Effector CD4-positive, alpha-beta T cell (primary cell): ENCODE measurements around the gene TMEM35A. TPM values are rescaled to one million over a fixed set of nuclear protein-coding genes. Genes with fewer than 3 reads are reported as not detected.
"Not testable (repeated sequence)": the region's sequence is repeated elsewhere in the genome, so short reads cannot be mapped to it uniquely, and the experiment has no call there.

Source experiments
- DNase-seq: peaks from one replicate; pipeline ENCODE4 v3.0.0-alpha.2; 2020
- total RNA-seq: gene quantifications from one replicate; lab custom pipeline; 2026; lab: John Stamatoyannopoulos, UW

TMEM35A gene, protein sequence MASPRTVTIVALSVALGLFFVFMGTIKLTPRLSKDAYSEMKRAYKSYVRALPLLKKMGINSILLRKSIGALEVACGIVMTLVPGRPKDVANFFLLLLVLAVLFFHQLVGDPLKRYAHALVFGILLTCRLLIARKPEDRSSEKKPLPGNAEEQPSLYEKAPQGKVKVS
- total RNA-seq = not detected

DNA sequence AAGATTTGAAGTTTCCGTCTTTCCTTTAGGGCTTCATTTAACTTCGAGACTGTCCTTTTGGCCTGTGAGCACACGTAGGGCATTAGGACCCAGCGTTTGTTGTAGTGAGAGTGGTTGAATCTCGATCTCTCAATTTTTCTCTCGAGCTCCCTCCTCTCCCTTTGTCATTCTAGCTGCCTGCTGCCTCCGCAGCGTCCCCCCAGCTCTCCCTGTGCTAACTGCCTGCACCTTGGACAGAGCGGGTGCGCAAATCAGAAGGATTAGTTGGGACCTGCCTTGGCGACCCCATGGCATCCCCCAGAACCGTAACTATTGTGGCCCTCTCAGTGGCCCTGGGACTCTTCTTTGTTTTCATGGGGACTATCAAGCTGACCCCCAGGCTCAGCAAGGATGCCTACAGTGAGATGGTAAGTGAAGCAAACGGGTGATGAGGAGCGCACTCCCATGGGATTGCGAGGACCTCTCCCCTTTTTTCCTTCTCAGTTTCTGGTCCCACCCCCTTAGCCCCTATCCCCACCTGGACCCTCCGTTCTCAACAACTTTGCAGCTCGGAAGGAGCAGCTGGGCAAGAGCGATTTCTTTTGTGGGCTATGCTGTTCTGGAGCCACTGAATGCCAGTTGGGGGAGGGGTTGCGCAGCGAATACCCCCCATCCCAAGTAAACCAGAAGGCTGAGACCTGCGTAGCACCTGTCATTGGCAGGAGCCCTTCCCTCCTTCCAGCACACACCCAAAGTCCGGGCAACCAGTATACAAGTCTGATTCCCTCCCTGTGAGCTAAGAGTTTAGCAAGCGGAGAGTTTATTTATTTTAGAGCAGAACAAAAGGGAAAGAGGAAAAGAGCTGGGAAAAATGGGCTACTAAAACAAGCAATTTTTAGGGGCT, at the start of gene TMEM35A:
TSS of gene TMEM35A (plus strand) at position 164 of the 883 bp plus-strand sequence. CDS start at position 288, 124 bp downstream.
- DNase-seq = no peak

DNA sequence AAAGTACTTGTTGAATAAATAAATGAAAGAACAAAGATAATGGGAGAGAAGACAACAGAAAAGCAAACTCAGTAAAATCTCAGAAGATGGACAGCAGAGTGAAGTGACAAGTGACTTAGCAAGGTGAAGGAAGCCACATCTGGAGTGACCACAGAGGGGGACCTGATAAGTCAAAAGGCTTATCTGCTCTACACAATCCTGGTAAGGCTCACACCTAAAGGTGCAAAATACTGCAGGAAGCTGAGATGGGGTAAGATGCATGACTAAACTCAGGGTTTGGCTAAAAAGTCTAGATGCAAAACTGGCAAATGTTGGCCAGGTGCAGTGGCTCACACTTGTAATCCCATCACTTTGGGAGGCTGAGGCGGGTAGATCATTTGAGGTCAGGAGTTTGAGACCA, 49.0 kb upstream of the TMEM35A start:
- no peak for DNase-seq

DNA sequence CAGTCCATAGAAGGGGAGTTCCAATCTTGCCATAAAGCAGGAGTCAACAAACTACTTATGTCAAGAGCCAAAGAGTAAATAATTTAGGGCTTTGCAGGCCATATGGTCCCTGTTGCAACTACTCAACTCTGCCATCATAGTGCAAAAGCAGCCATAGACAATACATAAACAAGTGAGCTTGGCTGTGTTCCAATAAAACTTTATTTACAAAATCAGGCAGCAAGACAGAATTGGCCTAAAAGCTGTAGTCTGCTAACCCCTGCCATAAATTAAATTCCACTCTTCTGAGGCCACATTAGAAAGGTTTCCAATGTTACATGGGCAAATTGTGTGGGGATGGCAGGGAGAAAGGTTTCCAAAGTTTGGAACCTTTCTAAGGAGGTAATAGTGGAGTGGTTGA, 41.4 kb upstream of the TMEM35A start:
- DNase-seq = no peak

DNA sequence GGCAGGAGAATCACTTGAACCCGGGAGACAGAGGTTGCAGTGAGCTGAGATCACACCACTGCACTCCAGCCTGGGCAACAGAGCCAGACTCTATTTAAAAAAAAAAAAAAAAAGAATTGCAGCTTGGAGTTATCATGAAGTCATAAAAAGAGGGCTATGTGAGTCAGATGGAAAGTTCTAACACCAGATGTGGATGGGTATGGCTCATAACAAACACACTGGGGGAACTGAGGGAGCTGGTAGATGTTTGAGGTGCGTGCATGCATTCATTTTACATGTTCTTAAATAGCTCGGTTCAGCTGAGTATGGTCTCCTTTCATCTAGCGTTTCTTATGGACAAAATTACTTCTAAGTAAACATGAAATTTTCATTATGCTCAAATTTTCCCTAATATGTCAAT, 38.5 kb upstream of the TMEM35A start:
- no peak for DNase-seq

DNA sequence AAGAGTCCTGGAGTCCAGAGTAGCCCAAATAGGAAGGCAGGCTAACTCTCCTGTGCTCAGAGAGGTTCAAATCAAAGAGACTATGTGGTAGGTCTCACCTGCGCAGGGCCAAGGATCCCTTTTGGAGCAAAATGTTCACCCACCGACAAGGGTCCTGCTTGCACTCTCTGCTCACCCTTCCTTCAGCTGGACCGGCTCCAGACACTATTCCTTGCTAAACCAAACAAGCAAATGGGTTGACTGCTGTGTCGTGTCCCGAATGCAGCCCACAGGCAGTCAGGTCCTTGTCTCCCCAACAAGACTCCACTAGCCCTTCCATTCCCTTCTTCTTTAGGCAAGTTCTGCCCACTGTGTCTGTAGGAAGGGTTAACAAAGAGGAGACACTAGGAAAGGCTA, 27.5 kb upstream of the TMEM35A start:
- DNase-seq = no peak

DNA sequence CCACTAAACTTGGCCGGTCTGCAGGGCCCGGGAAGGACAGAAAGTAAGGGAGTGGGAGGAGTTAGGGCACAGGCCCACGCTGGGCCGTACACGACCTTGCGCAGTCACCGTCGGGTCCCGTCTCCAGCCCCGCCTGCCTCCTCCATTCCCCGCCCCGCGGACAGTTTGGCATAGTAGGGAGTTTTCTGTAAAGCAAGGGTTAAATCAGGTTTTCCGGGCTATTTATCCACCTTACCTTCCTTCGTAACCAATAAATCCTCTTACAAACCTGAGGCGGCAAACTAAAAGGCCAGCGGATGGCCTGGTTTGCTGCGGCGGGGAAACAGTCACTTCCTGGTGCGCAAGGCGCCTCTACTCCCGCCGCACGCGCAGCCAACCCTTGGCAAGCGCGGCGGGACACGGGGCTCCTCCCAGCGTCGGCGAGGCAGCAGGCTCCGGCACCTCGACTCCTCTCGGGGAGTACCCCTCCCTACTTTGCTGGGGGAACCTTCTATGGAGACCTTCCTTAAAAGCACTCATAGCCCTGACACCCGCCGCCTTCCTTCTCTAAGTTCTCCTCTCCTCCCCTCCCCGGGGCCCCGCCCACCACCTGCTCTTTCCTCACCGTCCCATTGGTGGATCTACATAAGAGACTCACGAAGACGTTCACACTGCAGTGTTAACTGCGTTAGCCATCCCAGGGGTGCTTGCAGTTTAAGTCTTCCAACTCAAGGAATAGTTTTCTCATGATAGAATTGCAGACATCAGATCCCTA, 27.0 kb upstream of the TMEM35A start, which contains the start of gene TRMT2B:
TSS of gene TRMT2B (minus strand) at position 563 of the 754 bp plus-strand sequence. CDS start 9,822 bp downstream, outside the sequence.
- peak; percentile 64 for DNase-seq

DNA sequence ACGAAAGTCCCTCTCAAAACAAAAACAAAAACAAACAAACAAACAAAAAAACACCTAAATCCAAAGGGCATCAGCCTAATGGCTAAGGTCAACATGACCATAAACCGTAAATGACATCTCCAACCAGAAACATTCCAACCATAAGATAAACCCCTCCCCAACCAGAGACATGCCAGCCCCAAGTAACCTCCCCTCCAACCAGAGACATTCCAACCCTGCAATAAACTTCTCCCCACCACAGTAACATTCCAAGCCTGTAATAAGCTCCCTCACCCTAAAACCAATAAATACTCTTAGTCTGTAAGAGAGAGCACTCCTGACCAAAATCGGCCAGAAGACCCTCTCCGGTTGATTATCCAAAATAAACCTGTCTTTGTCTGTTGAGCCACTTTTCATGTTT, 22.1 kb upstream of the TMEM35A start:
- DNase-seq = not testable (repeated sequence)

DNA sequence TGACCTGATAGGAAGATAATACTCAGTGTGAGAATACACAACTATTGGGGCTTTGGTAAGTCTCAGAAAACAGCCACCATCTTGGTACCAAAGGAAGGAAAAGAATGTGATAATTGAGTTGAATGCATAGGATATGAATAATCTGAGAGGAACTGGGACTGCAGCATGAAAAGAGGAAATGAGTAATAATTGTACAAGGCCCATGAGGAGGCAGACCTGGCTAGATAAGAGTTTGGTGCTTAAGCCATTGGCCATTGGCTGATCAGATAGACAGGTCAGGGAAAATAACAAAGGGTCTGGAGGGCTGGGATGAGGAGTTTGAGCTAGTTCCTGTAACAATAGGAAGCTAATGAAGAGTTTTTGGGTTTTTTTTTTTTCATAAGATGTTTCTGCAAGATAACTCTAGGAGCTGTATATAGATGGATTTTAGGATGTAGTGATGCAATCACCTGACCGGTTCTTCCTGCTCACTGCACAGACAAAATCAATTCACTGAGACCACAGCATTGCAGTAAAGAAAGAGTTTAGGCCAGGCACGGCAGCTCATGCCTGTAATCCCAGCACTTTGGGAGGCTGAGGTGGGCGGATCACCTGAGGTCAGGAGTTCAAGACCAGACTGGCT, 21.5 kb upstream of the TMEM35A start:
- no peak for DNase-seq

DNA sequence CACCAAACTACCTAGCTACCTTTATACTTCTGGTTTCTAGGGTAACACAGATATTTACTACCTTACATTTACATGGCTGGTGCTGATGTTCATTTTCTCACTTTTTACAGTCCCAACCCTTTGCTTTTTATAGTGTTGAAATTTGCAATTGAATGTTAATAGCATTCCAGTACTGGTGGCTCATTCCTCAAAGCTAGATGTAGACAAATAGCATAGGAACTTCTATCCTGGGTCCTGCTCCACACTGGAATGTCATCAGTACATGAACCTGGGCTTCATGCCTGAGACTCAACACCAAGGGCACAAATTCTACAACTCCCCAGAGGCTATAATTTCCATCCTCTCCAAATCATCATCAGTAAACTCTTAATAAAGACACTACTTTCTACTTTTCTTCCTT, 16.5 kb upstream of the TMEM35A start:
- no peak for DNase-seq

DNA sequence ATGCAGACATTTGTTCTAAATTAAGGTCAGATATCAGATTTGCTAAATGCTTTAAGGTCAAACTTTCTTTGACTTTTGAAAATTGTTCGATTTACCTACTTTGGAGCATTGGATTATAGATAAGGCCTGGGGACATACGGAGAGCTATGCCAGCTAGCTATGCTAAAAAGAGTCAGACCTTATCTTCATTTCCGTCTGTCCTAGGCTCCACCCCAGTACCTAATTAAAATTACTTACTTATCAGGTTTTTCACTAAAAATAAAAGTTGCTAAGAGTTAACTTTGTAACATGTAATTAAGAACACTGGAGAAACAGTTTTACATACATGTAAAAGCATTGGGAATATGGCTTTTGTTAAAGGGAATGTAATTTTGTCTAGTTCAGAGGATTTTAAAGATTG, 7.1 kb upstream of the TMEM35A start:
- no peak for DNase-seq

DNA sequence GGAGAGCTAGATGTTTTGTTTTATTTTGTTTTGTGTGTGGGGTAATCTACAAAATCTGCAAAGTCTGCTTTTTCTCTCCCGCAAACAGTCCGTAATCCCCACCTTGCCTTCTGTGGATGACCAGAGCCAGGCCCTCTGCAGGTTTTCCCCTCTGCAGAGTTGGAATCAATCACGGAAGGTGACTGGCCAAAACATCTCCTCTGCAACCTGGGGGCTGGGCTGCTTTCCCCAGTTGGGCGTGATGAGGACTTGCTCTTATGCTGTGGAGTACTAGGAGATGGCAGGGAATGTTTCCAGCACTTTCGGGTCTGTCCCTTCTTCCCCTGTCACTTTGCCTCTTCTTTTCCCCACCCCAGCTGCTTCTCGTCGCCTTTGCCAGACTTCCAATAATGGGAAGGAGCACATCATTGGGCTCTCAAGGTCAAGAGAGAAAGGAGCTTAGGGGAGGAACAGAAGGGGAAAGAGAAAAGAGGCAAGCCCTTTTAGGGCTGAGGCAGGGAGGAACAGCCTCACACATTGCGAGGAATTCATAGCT, 1.1 kb downstream of the TMEM35A start:
- DNase-seq = no peak

DNA sequence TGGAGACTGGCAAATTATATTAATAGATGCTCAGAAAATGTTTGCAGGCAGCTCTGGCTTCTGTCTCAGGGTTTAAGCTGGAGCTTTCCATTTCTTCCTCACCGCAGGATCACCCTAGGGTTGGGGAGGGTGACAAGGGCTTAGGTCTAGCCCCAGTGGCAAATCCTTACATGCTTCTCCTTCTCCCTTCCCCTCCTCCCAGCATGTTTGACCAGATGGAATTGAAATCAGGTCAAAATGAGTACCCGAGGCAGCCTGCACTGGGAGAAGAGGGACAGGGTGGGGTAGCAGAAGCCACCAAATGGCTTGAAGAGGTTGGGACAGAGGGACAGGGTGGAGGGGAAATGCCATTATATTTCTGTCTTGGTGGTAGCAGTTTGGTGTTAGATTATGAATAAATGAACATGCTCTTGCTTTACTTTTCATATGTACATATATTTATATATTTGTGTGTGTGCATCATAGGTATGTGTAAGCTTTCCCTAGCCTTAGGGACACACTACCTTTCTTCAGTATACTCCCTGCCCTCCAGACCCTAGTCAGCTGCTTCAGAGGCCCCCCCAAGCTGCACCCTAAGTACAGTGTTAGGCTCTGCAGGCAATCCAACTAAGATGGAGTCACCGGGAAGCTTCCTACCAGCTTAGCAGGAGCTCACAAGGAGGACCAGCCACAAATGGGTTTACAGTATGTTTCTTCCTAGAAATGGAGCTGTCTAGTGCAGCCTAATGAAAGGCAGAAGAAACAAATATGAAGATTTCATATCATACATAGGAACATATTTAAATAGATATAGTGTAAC, 1.8 kb downstream of the TMEM35A start:
- DNase-seq = no peak

DNA sequence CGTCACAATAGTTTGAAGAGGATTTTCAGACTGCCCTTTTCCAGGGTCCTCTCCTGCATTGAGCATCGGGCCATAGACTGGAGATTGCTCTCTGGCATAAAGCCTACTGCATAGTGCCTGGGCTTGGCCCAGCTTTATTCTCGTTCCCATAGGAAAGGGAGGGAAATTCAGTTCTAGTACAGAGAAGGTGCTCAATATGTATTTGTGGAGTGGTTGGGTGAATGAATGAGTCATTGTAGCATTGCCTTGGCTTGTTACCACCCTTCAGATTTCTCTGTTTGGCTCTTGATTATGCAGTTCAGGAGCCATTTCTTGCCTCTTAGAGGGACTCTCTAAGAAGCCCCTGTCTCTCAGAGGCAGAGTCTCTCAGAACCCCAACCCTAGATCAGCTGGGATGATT, 2.6 kb downstream of the TMEM35A start:
- DNase-seq = no peak

DNA sequence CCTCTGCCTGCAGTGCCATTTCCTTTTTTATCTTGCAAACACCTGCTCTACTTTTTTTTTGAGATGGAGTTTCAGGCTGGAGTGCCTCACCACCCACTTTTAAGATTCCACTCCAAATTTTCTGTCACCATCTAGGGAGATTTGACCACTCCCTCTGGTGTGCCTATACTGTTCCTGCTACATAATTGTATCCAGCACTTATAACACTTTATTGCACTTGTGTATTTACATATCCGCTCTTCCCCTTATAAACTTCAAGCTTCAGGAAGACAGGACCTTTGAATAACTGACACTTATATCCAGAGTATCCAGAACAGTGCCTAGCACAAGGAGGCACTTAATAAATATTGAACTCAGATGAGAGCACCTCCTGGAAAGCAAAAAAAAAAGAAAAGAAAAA, 13.1 kb downstream of the TMEM35A start:
- no peak for DNase-seq

DNA sequence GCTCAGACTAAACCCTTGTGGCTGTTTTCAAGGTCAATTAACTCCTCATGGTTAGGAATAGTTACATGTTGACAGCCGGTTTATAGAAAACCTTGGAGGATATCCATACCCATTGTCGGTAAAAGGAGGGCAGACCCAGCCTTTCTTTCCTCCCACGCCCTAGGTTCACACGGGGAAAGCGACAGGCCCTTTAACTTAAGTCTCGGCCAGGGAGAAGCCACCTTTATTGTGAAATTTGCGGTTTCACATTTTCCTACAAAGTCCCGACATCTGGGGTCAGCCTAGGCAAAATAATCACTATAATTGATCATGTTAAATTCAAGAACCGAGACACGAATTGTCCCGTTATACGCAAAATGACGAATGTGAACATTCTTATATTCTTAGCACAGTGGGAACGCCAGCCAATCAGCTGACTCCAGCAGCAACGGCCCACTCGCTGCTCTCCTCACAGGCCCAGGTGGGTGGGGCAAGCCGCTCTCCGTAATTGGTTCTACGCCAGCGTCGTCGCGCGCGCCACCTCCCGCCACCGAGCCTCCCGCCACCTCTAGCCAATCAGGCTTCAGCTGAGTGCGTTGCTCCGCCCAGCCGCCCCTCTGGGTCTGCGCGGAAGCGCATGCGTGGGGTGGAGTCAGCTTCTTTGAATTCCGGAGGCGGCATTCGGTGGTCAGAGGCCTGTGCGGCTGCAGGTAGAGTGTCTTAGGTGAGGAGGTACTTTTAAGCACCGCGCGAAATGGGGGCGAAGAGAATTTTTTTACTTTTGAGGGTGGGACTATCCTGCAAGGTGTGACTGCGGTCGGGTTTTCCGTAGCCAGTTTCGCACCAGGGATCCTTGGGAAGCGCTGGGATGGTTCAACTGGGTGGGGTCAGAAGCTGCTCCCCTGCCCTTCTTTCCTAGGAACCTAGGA, 19.1 kb downstream of the TMEM35A start, which contains the start of gene CENPI:
TSS of gene CENPI (plus strand) at position 659 of the 908 bp plus-strand sequence. CDS start 2,867 bp downstream, outside the sequence.
- peak; percentile 84 for DNase-seq

DNA sequence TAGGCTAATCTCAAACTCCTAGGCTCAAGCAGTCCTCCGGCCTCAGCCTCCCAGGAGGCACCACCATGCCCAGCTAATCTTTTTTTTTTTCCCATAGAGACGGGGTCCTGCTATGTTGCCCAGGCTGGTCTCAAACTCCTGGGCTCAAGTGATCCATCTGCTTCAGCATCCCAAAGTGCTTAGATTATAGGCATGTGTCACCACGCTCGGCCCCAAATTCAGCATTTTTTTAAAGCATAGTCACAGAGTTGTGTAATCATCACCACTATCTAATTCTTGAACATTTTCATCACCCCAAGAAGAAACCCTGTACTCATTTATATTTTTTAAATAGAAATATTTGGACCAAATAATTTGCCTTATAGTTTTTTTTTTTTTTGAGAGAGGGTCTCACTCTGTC, 29.6 kb downstream of the TMEM35A start:
- DNase-seq = no peak

DNA sequence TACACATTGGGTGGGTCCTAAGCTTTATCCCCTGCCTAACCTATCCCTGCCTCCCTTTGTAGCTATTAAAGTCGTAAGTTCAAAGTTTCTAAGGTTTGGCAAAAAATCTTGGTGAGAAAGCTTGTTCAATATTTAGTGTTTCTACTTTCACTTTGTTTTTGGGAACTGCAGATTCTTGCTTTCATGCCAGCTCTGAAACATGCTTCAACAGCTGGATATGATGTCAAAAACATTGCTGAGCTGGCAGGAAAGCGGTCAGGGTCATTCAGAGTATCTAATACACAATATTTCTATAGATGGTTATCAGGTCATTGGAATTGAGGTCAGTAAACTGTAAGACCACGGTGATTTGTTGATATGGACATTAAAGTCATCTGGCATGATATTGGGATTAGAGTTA, 39.0 kb downstream of the TMEM35A start:
- no peak for DNase-seq

DNA sequence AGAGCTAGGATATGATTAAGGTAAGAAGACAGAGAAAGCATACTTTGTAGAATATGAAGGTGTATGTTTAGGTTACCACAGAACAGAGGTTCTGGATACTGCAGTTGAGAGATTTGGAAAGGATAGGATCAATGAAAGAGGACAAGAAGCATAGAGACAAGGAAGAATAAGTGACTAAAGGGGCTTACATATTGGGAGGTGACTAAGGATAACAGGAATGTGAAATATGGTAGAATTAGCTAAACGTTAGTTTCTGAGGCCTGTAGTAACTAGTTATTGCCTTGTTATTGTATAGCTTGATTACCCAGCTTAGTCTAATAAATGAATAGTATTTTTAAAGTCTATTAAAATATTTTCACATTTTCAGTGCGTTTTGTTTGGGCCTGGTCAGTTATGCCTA, 57.6 kb downstream of the TMEM35A start:
- no peak for DNase-seq
